ENCODE results near the gene CIAO2A. TPM values are rescaled to one million over a fixed set of nuclear protein-coding genes. Genes with fewer than 3 reads are reported as not detected.
"Not testable (repeated sequence)": the region's sequence is repeated elsewhere in the genome, so short reads cannot be mapped to it uniquely, and the experiment has no call there.

The CIAO2A gene
- total RNA-seq, 1 experiment from 2014 or later: 116 TPM

- Histone ChIP-seq H3K9me3 (replicated peaks) (no peaks in the 10 kb centered on the region), H3K36me3 (0 out of 2 replicates have a peak, but pooled peaks cover 3% of the 10 kb centered on the region), H3K4me1 (replicated peaks) (peaks cover 5% of the 10 kb centered on the region; the same call in 1 of the 2 replicates), H3K27ac (no peak overlapping the region), H3K27me3 (replicated peaks) (no peaks in the 10 kb centered on the region), H3K4me3 (no peak overlapping the region)
- no peak for DNase-seq (ENCODE audit: low read depth in 1 of 2, low spot score in 2 of 2)
These were observed 8.9 kb upstream of the CIAO2A start for GRCh38 chr15:64102497-64102896.

DNA sequence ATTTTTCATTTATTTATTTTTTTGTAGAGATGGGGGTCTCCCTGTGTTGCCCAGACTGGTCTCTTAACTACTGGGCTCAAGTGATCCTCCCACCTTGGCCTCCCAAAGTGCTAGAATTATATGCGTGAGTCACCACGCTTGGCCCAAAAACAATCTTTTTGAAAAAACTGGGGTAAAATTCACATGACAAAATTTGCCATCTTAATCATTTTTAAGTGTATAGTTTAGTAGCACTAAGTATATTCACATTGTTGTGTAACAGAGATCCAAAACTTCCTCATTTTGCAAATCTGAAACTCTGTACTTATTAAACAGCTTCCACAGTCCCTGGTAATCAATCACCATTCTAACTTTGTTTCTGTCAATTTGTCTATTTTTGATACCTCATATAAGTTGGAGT, 7.3 kb upstream of the CIAO2A start:
- Histone ChIP-seq H3K36me3 (peaks cover 6% of the 10 kb centered on the region; the same call in 1 of the 2 replicates), H3K27me3 (replicated peaks) (no peaks in the 10 kb centered on the region), H3K4me1 (replicated peaks) (peaks cover 10% of the 10 kb centered on the region), H3K4me3 (no peak overlapping the region), H3K27ac (no peak overlapping the region), H3K9me3 (replicated peaks) (no peaks in the 10 kb centered on the region)
- DNase-seq (ENCODE audit: low read depth in 1 of 2, low spot score in 2 of 2): no peak

- DNase-seq (ENCODE audit: low read depth in 1 of 2, low spot score in 2 of 2): no peak
- Histone ChIP-seq H3K4me1 (replicated peaks) (peaks cover 22% of the 10 kb centered on the region), H3K4me3 (no peak overlapping the region), H3K36me3 (peaks cover 7% of the 10 kb centered on the region; the same call in 1 of the 2 replicates), H3K9me3 (replicated peaks) (no peaks in the 10 kb centered on the region), H3K27ac (no peak overlapping the region), H3K27me3 (replicated peaks) (no peaks in the 10 kb centered on the region)
These were observed 5.7 kb upstream of the CIAO2A start for GRCh38 chr15:64099379-64099778.

DNA sequence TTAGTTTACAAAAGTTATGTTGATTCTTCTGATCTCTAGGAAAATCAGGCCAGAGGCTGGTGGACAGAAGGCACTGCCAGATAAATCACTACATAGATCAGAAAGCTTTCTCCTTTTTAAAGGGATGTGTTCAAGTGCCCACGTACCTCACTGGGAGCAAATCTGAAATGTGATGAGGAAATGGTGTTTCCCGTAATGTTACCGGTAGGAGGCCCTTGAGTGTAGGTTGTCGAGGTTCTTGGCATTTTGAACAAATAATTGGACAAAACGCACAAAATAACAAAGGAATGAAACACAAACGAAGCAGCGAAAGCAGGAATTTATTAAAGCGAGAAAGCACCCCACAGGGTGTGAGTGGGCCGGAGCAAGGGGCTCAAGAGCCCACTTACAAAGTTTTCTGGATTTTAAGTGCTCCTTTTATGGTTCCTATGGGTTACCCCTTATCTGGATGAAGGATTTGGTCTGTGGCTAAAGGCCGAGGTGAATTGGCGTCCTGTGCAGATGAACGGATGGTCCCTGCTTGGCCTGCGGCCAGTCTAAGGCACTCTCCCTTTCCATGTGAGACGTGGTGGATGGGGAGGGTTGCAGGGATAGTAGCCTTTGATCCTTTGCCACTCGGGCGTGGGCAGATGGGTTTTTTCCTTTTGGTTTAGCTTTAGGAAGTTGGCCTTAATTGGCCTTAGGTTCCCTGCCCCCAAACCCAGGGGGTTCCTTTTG, 3.2 kb upstream of the CIAO2A start:
- Histone ChIP-seq H3K27me3 (replicated peaks) (no peaks in the 10 kb centered on the region), H3K4me3 (peak overlapping the region; percentile 83), H3K9me3 (replicated peaks) (no peaks in the 10 kb centered on the region), H3K36me3 (peaks cover 7% of the 10 kb centered on the region; the same call in 1 of the 2 replicates), H3K4me1 (replicated peaks) (peaks cover 35% of the 10 kb centered on the region), H3K27ac (no peak overlapping the region)
- no peak for DNase-seq (ENCODE audit: low read depth in 1 of 2, low spot score in 2 of 2)

DNA sequence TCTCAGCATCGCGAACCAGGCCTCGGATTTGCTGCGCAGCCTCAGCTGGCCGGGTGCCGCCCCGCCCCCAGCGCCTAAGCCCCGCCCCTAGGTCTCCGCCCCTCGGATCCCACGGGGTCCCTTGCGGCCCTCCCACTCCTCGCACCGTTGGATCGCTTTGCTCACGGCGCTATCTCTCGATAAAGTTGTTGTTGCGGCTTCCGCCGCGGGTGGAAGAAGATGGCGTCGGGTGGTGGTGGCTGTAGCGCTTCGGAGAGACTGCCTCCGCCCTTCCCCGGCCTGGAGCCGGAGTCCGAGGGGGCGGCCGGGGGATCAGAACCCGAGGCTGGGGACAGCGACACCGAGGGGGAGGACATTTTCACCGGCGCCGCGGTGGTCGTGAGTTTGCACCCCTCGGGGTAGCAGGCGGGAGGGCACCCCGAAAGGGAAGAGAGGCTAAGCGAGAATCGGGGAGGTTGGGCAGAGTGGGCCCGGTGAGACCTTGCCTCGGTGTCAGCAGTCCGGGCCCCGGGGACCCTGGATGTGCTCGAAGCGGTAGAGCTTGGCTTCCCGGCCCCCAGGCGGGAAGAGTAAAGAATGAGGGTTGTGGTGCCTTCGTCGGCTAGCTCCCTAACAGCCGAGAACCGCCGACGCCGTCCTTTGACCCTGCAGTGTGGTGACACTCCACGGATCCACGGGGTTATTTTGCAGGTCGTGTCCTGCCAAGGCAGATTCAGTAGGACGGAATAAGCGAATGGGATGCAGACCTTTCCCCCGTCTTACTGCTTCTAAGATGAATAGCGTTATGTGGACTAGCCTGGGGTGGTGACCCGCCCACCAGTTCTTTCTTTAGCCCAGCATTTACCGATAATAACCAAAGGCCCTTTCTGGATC, 2.4 kb upstream of the CIAO2A start, which contains the start of gene SNX1:
SNX1 (plus strand) TSS at position 188 of the 873 bp plus-strand sequence; CDS start at position 220, 32 bp downstream.
- Histone ChIP-seq H3K27me3 (replicated peaks) (no peaks in the 10 kb centered on the region), H3K9me3 (replicated peaks) (no peaks in the 10 kb centered on the region), H3K36me3 (peaks cover 7% of the 10 kb centered on the region; the same call in 1 of the 2 replicates), H3K4me1 (replicated peaks) (peaks cover 35% of the 10 kb centered on the region), H3K27ac (0 out of 2 replicates have a peak within 1 kb of the TSS, but pooled peaks have one; percentile 93), H3K4me3 (peak within 1 kb of the TSS; percentile 83)
- DNase-seq (ENCODE audit: low read depth in 1 of 2, low spot score in 2 of 2): peak; percentile 84 to 95

GRCh38 chr15:64095431-64095794, 1.8 kb upstream of the CIAO2A start:
- Histone ChIP-seq H3K27me3 (replicated peaks) (no peaks in the 10 kb centered on the region), H3K27ac (no peak overlapping the region), H3K4me3 (peak overlapping the region; percentile 83), H3K36me3 (peaks cover 9% of the 10 kb centered on the region; the same call in 1 of the 2 replicates), H3K9me3 (replicated peaks) (no peaks in the 10 kb centered on the region), H3K4me1 (replicated peaks) (peaks cover 35% of the 10 kb centered on the region)
- peak in 1 of 2 experiments; percentile 59 for DNase-seq (ENCODE audit: low read depth in 1 of 2, low spot score in 2 of 2)

- DNase-seq (ENCODE audit: low read depth in 1 of 2, low spot score in 2 of 2): peak in 1 of 2 experiments; percentile 51
- Histone ChIP-seq H3K27ac (peak overlapping the region; percentile 93), H3K27me3 (replicated peaks) (no peaks in the 10 kb centered on the region), H3K36me3 (peaks cover 21% of the 10 kb centered on the region), H3K9me3 (replicated peaks) (no peaks in the 10 kb centered on the region), H3K4me3 (peak overlapping the region; percentile 59), H3K4me1 (replicated peaks) (peaks cover 35% of the 10 kb centered on the region)
These were observed 593 bp downstream of the CIAO2A start for GRCh38 chr15:64092864-64093626.

DNA sequence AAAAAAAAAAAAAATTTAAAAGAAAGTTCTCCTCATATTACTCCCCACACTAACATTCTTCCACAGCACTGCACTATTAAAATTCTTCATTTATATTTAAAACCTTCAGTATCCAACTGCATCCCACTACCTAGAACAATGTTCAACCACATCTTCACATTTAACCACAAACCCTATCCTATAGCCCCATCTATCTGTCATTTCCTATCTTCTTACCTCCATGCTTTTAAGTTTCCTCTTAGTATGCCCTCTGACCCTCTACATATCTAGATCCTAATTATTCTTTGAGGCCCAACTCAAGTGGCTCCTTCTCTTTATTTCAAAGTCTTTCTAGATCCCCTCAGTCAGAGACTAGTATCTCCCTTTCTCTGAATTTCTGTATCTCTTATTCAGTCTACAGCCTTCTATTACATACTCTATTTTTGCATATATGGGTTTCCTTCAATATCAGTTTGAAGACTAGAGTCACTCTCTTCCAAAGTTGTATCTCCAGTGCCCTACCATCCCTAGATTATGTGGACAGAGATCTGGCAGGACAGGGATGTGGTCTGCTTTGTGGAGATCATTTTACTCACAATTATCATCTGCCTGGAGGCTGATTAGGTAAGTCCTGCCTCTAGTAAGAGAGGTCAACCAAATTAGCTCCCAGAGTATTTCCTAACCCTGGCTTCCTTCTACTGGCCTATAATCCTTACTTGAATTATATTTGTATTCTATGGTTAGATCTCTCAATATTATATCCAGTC, 1.4 kb downstream of the CIAO2A start:
- Histone ChIP-seq H3K36me3 (peaks cover 28% of the 10 kb centered on the region), H3K27me3 (replicated peaks) (no peaks in the 10 kb centered on the region), H3K4me1 (replicated peaks) (peaks cover 29% of the 10 kb centered on the region), H3K4me3 (peak overlapping the region; percentile 59; the same call in 1 of the 2 replicates), H3K27ac (no peak overlapping the region), H3K9me3 (replicated peaks) (no peaks in the 10 kb centered on the region)
- no peak for DNase-seq (ENCODE audit: low read depth in 1 of 2, low spot score in 2 of 2)

DNA sequence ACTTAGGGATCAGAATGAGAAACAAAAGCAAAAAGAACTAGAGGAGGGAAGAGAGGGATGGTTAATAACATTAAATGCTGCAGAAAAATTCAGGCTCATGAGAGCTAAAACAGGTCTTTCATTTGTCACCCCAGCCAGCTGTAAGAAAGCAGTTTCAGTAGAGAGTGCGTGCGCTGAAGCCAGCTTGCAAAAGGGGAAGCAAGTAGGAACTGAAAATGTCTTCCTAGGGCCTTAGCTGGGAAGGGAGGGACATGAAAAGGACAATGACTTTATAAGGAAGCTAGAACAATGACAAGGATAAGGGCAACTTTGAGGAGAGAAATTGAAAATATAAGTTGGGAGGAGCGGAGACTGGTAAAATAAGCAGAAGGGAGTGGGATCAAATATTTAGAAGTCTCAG, 3.1 kb downstream of the CIAO2A start:
- H3K36me3 ChIP-seq: peaks cover 26% of the 10 kb centered on the region
- DNase-seq (ENCODE audit: low read depth in 1 of 2, low spot score in 2 of 2): no peak
- H3K9me3 ChIP-seq (replicated peaks): no peaks in the 10 kb centered on the region
- H3K27me3 ChIP-seq (replicated peaks): no peaks in the 10 kb centered on the region
- no peak overlapping the region for H3K4me3 ChIP-seq
- H3K27ac ChIP-seq: no peak overlapping the region
- H3K4me1 ChIP-seq (replicated peaks): peaks cover 24% of the 10 kb centered on the region

GRCh38 chr15:64089543-64090280, 3.9 kb downstream of the CIAO2A start:
- Histone ChIP-seq H3K4me1 (replicated peaks) (peaks cover 16% of the 10 kb centered on the region), H3K9me3 (replicated peaks) (no peaks in the 10 kb centered on the region), H3K27ac (no peak overlapping the region), H3K4me3 (no peak overlapping the region), H3K27me3 (replicated peaks) (no peaks in the 10 kb centered on the region), H3K36me3 (peaks cover 26% of the 10 kb centered on the region)
- DNase-seq (ENCODE audit: low read depth in 1 of 2, low spot score in 2 of 2): no peak

DNA sequence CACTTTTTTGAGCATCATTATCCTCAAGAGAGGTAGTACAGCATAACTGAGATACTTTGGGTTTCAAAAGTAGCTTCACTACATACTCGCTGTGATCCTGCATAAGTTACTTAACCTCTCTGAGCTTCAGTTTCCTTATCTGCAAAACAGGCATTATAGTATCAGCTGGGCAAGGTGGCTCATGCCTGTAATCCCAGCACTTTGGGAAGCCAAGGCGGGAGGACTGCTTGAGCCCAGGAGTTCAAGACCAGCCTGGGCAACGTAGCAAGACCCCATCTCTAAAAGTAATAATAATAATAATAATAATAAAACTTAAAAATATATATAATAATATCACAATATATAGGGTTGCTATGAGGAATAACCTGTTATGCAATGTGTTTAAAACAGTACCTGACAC, 10.9 kb downstream of the CIAO2A start:
- Histone ChIP-seq H3K4me3 (no peak overlapping the region), H3K36me3 (peaks cover 24% of the 10 kb centered on the region), H3K4me1 (replicated peaks) (no peaks in the 10 kb centered on the region), H3K9me3 (replicated peaks) (no peaks in the 10 kb centered on the region), H3K27ac (no peak overlapping the region), H3K27me3 (replicated peaks) (no peaks in the 10 kb centered on the region)
- no peak for DNase-seq (ENCODE audit: low read depth in 1 of 2, low spot score in 2 of 2)

DNA sequence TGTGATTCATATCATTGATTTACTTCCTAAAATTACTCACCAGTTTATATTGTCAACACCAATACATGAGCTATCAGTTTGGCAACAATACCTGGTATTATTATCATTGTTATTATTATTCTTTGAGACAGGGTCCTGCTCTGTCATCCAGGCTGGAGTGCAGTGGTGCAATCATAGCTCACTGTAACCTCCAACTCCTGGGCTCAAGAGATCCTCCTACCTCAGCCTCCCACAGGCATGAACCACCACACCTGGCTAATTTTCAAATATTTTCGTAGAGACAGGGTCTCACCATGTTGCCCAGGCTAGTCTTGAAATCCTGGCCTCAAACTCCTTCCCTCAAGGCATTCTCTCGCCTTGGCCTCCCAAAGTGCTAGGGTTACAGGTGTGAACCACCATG, 20.1 kb downstream of the CIAO2A start:
- H3K36me3 ChIP-seq: peaks cover 17% of the 10 kb centered on the region
- H3K27me3 ChIP-seq (replicated peaks); DNase-seq (ENCODE audit: low read depth in 1 of 2, low spot score in 2 of 2); H3K4me3 ChIP-seq; H3K27ac ChIP-seq; H3K9me3 ChIP-seq (replicated peaks): not testable (repeated sequence)
- peaks cover 15% of the 10 kb centered on the region for H3K4me1 ChIP-seq (replicated peaks)

All from SJSA1 (cell line).